Breast epithelium (tissue), 4 donors: ENCODE results near the gene PATJ. TPM values are rescaled to one million over a fixed set of nuclear protein-coding genes. Genes with fewer than 3 reads are reported as not detected.

ENCODE experiments used
- DNase-seq, 2 donors: peaks; one replicate each; pipeline ENCODE4 v3.0.0-alpha.2; 2019; ENCODE audit warnings: low spot score in 2 of 2
- H3K27ac ChIP-seq, 2 donors: fragments of 200-600 bp; sonication (generic) in 1 of 2; one replicate each; pipeline ENCODE4 v1.5.1; 2016 to 2019; ENCODE audit warnings: mild to moderate bottlenecking in 1 of 2
- H3K27me3 ChIP-seq, 2 donors: fragments of 200-600 bp; sonication (generic) in 1 of 2; one replicate each; pipeline versions ENCODE4 v1.5.1 to v1.6.0; 2017 to 2019; ENCODE audit warnings: control low read depth in 1 of 2, mild to moderate bottlenecking in 1 of 2
- H3K36me3 ChIP-seq: fragments of 200-600 bp; one replicate; pipeline ENCODE4 v1.5.1; 2019
- H3K4me1 ChIP-seq, 2 donors: fragments of 200-600 bp; sonication (generic); one replicate each; pipeline ENCODE4 v1.5.1; 2016 to 2019; ENCODE audit warnings: control low read depth in 1 of 2
- H3K4me3 ChIP-seq, 3 donors: fragments of 200-600 bp; sonication (generic); 1 replicate in 2 of 3; 2 replicates in 1 of 3; pipeline ENCODE4 v1.5.1; 2016 to 2019; ENCODE audit warnings: mild to moderate bottlenecking in 3 of 3, moderate library complexity in 2 of 3
- H3K9me3 ChIP-seq, 2 donors: fragments of 200-600 bp; sonication (generic) in 1 of 2; one replicate each; pipeline ENCODE4 v1.5.1; 2016 to 2019; ENCODE audit warnings: control low read depth in 1 of 2
- CTCF ChIP-seq, 3 donors: fragments of 450-650 bp; IDR thresholded peaks; one replicate each; pipeline ENCODE4 v1.5.1; 2016 to 2017; ENCODE audit warnings: antibody characterized with exemption in 3 of 3, mild to moderate bottlenecking in 3 of 3, moderate library complexity in 3 of 3
- POLR2A ChIP-seq: fragments of 450-650 bp; IDR thresholded peaks from one replicate; pipeline ENCODE4 v1.6.1; 2016; ENCODE audit warnings: antibody characterized with exemption, mild to moderate bottlenecking, moderate library complexity
- POLR2AphosphoS5 ChIP-seq, 3 donors: sonication (generic); formaldehyde crosslinking; IDR thresholded peaks; one replicate each; pipeline ENCODE4 v1.6.1; 2017; ENCODE audit warnings: antibody characterized with exemption in 3 of 3
- intact Hi-C: fragments of 100-400 bp; cut with DNase I; formaldehyde crosslinking; loops from one replicate; pipeline ENCODE4 v1.15.1; 2023; ENCODE audit warnings: low total_unique reads
- total RNA-seq, 3 donors: library from RNA; depleted of rRNA; stranded (reverse); fragments of >200 nt; gene quantifications; one replicate each; pipeline ENCODE4 v1.1.0, GENCODE V29; 2016

PATJ gene
- total RNA-seq, 3 donors from 2014 or later: 20.8 to 193 (median 129) TPM

- no peak overlapping the region for H3K4me3 ChIP-seq
- no peak for DNase-seq
Observed at GRCh38 chr1:62045574-62045973, 303.3 kb downstream of the PATJ start.

GRCh38 chr1:62046927-62047326 lies 304.6 kb downstream of the PATJ start:
- no peak overlapping the region for H3K27ac ChIP-seq
- TF ChIP-seq CTCF (IDR thresholded peaks at IDR 0.05) (no peak), POLR2A (no peak), POLR2AphosphoS5 (IDR thresholded peaks at IDR 0.05) (no peak)
- H3K36me3 ChIP-seq: no peaks in the 10 kb centered on the region
- H3K4me3 ChIP-seq: no peak overlapping the region
- no peak for DNase-seq
- H3K4me1 ChIP-seq: no peaks in the 10 kb centered on the region
- H3K27me3 ChIP-seq: no peaks in the 10 kb centered on the region
- H3K9me3 ChIP-seq: no peaks in the 10 kb centered on the region
- intact Hi-C loops: no loop called here

More at GRCh38 chr1:62045574-62045973, 303.3 kb downstream of the PATJ start:
- intact Hi-C loops: no loop called here
- no peaks in the 10 kb centered on the region for H3K36me3 ChIP-seq
- no peaks in the 10 kb centered on the region for H3K9me3 ChIP-seq
- no peak overlapping the region for H3K27ac ChIP-seq
- H3K27me3 ChIP-seq: no peaks in the 10 kb centered on the region
- no peaks in the 10 kb centered on the region for H3K4me1 ChIP-seq
- TF ChIP-seq POLR2A: no peak
- TF ChIP-seq CTCF (IDR thresholded peaks at IDR 0.05): no peak
- TF ChIP-seq POLR2AphosphoS5 (IDR thresholded peaks at IDR 0.05): no peak

GRCh38 chr1:62050165-62050564 lies 307.9 kb downstream of the PATJ start:
- Histone ChIP-seq H3K27me3 (no peaks in the 10 kb centered on the region), H3K4me3 (no peak overlapping the region), H3K27ac (no peak overlapping the region), H3K36me3 (no peaks in the 10 kb centered on the region), H3K9me3 (no peaks in the 10 kb centered on the region), H3K4me1 (no peaks in the 10 kb centered on the region)
- DNase-seq: no peak
- TF ChIP-seq POLR2A (no peak), POLR2AphosphoS5 (IDR thresholded peaks at IDR 0.05) (no peak), CTCF (IDR thresholded peaks at IDR 0.05) (no peak)
- intact Hi-C loops: no loop called here

- intact Hi-C loops: no loop called here
- no peak for DNase-seq
- no peaks in the 10 kb centered on the region for H3K36me3 ChIP-seq
- H3K4me3 ChIP-seq: no peak overlapping the region
- H3K27ac ChIP-seq: no peak overlapping the region
- TF ChIP-seq CTCF (IDR thresholded peaks at IDR 0.05) (no peak), POLR2A (no peak), POLR2AphosphoS5 (IDR thresholded peaks at IDR 0.05) (no peak)
- no peaks in the 10 kb centered on the region for H3K9me3 ChIP-seq
- no peaks in the 10 kb centered on the region for H3K27me3 ChIP-seq
- H3K4me1 ChIP-seq: no peaks in the 10 kb centered on the region
Observed at GRCh38 chr1:62052946-62053345, 310.7 kb downstream of the PATJ start.

GRCh38 chr1:62054188-62054587 lies 311.9 kb downstream of the PATJ start:
- no peak for TF ChIP-seq POLR2A
- TF ChIP-seq POLR2AphosphoS5 (IDR thresholded peaks at IDR 0.05): no peak
- TF ChIP-seq CTCF (IDR thresholded peaks at IDR 0.05): no peak
- Histone ChIP-seq H3K9me3 (no peaks in the 10 kb centered on the region), H3K4me1 (no peaks in the 10 kb centered on the region), H3K4me3 (no peak overlapping the region), H3K27me3 (no peaks in the 10 kb centered on the region), H3K27ac (no peak overlapping the region), H3K36me3 (no peaks in the 10 kb centered on the region)
- DNase-seq: no peak
- intact Hi-C loops: no loop called here
